ENCODE measurements around the gene MAGI2.

DNA sequence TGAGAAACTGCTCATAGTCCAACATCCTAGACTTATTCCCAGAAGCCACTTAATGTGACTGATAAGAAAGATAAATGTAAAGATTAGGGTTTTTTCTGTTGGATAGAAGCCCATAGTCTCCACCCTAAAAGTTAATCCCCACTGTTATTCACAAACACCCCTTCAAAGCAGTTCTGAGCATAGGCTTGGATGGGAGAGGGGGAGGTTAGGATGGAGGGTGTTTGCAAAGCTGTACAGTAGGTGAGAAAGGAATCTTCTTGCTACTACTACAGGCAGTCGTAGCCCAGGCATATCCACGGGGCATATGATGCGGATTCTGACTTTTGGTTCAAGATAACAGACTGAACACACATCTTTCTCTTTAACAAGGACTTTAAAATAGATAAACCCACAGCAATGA lies 1119.0 kb downstream of the MAGI2 start:
- TF ChIP-seq EZH2phosphoT487 (IDR thresholded peaks at IDR 0.05; ENCODE audit: insufficient read depth, low read depth) (no peak), EZH2 (IDR thresholded peaks at IDR 0.05; ENCODE audit: insufficient read depth, poor library complexity, severe bottlenecking) (no peak)
